Endothelial cell of umbilical vein (primary cell): ENCODE results near the gene EPAS1.

ENCODE experiments used
- EZH2 ChIP-seq: IDR thresholded peaks from 2 replicates; pipeline ENCODE4 v1.6.1; 2012; ENCODE audit warnings: borderline replicate concordance, low read depth, mild to moderate bottlenecking, moderate library complexity, low read length, inconsistent platforms; ENCODE audit not compliant: severe bottlenecking
- FOS ChIP-seq: IDR thresholded peaks from 2 replicates; pipeline ENCODE4 v1.6.1; 2011; ENCODE audit warnings: mild to moderate bottlenecking, low read length, moderate library complexity, borderline replicate concordance; ENCODE audit not compliant: insufficient read depth
- JUN ChIP-seq: IDR thresholded peaks from 2 replicates; pipeline ENCODE4 v1.6.1; 2011; ENCODE audit warnings: borderline replicate concordance, low read depth; ENCODE audit not compliant: insufficient read length, insufficient read depth
- MAX ChIP-seq: IDR thresholded peaks from 2 replicates; pipeline ENCODE4 v1.6.1; 2011; ENCODE audit not compliant: insufficient read depth, insufficient read length
- POLR2AphosphoS5 ChIP-seq: IDR thresholded peaks from 2 replicates; pipeline ENCODE4 v1.6.1; 2012; ENCODE audit warnings: low read depth, mild to moderate bottlenecking, control low read depth, low read length, moderate library complexity; ENCODE audit not compliant: insufficient read depth
- TF ChIP-seq, protein P1 (sequence below), 2 donors: IDR thresholded peaks; 1 replicate in 1 of 2; 2 replicates in 1 of 2; pipeline ENCODE4 v1.5.1; 2011; ENCODE audit warnings: low read length in 2 of 2, mild to moderate bottlenecking in 2 of 2, moderate library complexity in 2 of 2, control low read depth in 1 of 2, inconsistent platforms in 1 of 2, low read depth in 1 of 2; ENCODE audit not compliant: insufficient read depth in 1 of 2; ENCODE audit errors: extremely low read depth in 1 of 2

- TF ChIP-seq, protein P1, sequence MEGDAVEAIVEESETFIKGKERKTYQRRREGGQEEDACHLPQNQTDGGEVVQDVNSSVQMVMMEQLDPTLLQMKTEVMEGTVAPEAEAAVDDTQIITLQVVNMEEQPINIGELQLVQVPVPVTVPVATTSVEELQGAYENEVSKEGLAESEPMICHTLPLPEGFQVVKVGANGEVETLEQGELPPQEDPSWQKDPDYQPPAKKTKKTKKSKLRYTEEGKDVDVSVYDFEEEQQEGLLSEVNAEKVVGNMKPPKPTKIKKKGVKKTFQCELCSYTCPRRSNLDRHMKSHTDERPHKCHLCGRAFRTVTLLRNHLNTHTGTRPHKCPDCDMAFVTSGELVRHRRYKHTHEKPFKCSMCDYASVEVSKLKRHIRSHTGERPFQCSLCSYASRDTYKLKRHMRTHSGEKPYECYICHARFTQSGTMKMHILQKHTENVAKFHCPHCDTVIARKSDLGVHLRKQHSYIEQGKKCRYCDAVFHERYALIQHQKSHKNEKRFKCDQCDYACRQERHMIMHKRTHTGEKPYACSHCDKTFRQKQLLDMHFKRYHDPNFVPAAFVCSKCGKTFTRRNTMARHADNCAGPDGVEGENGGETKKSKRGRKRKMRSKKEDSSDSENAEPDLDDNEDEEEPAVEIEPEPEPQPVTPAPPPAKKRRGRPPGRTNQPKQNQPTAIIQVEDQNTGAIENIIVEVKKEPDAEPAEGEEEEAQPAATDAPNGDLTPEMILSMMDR (IDR thresholded peaks at IDR 0.05; ENCODE audit: extremely low read depth in 1 of 2, insufficient read depth in 1 of 2, low read depth in 1 of 2, low read length in 2 of 2), result no peak
- TF ChIP-seq FOS (no peak), EZH2 (no peak), JUN (no peak), MAX (no peak), POLR2AphosphoS5 (no peak)
These were observed 59.8 kb downstream of the EPAS1 start for GRCh38 chr2:46356991-46357390.
